GM23248 (cell line): ENCODE data around the gene ARFGAP3. TPM values are rescaled to one million over a fixed set of nuclear protein-coding genes. Genes with fewer than 3 reads are reported as not detected.
"Not testable (repeated sequence)": the region's sequence is repeated elsewhere in the genome, so short reads cannot be mapped to it uniquely, and the experiment has no call there.

Source experiments
- DNase-seq: peaks from one replicate; pipeline ENCODE4 v3.0.0-alpha.2; 2015
- H2AFZ ChIP-seq: fragments of 200-600 bp; sonication (generic); 2 replicates; pipeline ENCODE4 v1.6.1; 2016; ENCODE audit warnings: antibody characterized with exemption
- H3F3A ChIP-seq: fragments of 200-600 bp; sonication (generic); 2 replicates; pipeline ENCODE4 v1.6.1; 2016; ENCODE audit warnings: mild to moderate bottlenecking, antibody characterized with exemption, mixed run types; ENCODE audit not compliant: insufficient read depth
- H3K27ac ChIP-seq: fragments of 200-600 bp; sonication (generic); 2 replicates; pipeline ENCODE4 v1.5.1; 2016; ENCODE audit warnings: mild to moderate bottlenecking
- H3K27me3 ChIP-seq: fragments of 200-600 bp; sonication (generic); replicated peaks from 2 replicates; pipeline ENCODE4 v1.6.1; 2016; ENCODE audit warnings: mild to moderate bottlenecking; ENCODE audit not compliant: insufficient read depth
- H3K36me3 ChIP-seq: fragments of 200-600 bp; sonication (generic); 2 replicates; pipeline ENCODE4 v1.6.1; 2016; ENCODE audit warnings: low read depth, mild to moderate bottlenecking
- H3K4me1 ChIP-seq: fragments of 200-600 bp; sonication (generic); 2 replicates; pipeline ENCODE4 v1.6.1; 2016; ENCODE audit warnings: mild to moderate bottlenecking; ENCODE audit not compliant: insufficient read depth
- H3K4me2 ChIP-seq: fragments of 200-600 bp; sonication (generic); one replicate; pipeline ENCODE4 v1.6.1; 2016; ENCODE audit warnings: mild to moderate bottlenecking; ENCODE audit not compliant: unreplicated experiment
- H3K4me3 ChIP-seq: fragments of 200-600 bp; sonication (generic); 2 replicates; pipeline ENCODE4 v1.5.1; 2016; ENCODE audit warnings: mild to moderate bottlenecking
- H3K79me2 ChIP-seq: fragments of 200-600 bp; sonication (generic); 2 replicates; pipeline ENCODE4 v1.6.1; 2016; ENCODE audit warnings: mild to moderate bottlenecking; ENCODE audit not compliant: insufficient read depth
- H3K9ac ChIP-seq: fragments of 200-600 bp; sonication (generic); 2 replicates; pipeline ENCODE4 v1.6.1; 2016; ENCODE audit warnings: mild to moderate bottlenecking
- H3K9me2 ChIP-seq: fragments of 200-600 bp; sonication (generic); 2 replicates; pipeline ENCODE4 v1.6.1; 2016; ENCODE audit warnings: mixed run types, mild to moderate bottlenecking, moderate library complexity; ENCODE audit not compliant: insufficient read depth
- H3K9me3 ChIP-seq: fragments of 200-600 bp; sonication (generic); one replicate; pipeline ENCODE4 v1.6.1; 2017; ENCODE audit warnings: low read depth
- H4K20me1 ChIP-seq: fragments of 200-600 bp; sonication (generic); 2 replicates; pipeline ENCODE4 v1.6.0; 2016; ENCODE audit not compliant: insufficient read depth
- EZH2 ChIP-seq: fragments of 200-600 bp; sonication (generic); IDR thresholded peaks from 2 replicates; pipeline ENCODE4 v1.6.1; 2018; ENCODE audit warnings: antibody characterized with exemption, mild to moderate bottlenecking; ENCODE audit not compliant: insufficient read depth, poor library complexity, severe bottlenecking
- EZH2phosphoT487 ChIP-seq: fragments of 200-600 bp; sonication (generic); IDR thresholded peaks from 2 replicates; pipeline ENCODE4 v1.6.1; 2018; ENCODE audit warnings: antibody characterized with exemption, moderate library complexity, mild to moderate bottlenecking, low read depth; ENCODE audit not compliant: insufficient read depth
- WGBS, 2 experiments: methylation state at CpG; one replicate each; pipeline ENCODE4 v1.1.6; 2015 to 2017; ENCODE audit warnings: low lambda C conversion rate in 2 of 2, low coverage in 1 of 2; ENCODE audit errors: missing lambda C conversion rate in 2 of 2; 5-methylcytosine and 5-hydroxymethylcytosine counted together
- in situ Hi-C: fragments of 300-500 bp; cut with MboI; formaldehyde crosslinking; loops from 2 replicates; pipeline ENCODE4 v1.15.0; 2020
- polyA plus RNA-seq: library from polyadenylated mRNA; unstranded; fragments of >200 nt; fragmentation: Nextera tagmentation; extraction: Ambion mirVana; gene quantifications from 2 replicates; pipeline ENCODE4 v1.2.1, GENCODE V29; 2016
- total RNA-seq: library from RNA; depleted of rRNA; stranded (reverse); fragments of >200 nt; shearing (Covaris generic); gene quantifications from 2 replicates; pipeline ENCODE4 v1.2.3, GENCODE V29; 2014

The ARFGAP3 gene
- total and polyA plus RNA-seq, 2 experiments from 2014 or later = 81.5 to 96.8 TPM

- no peaks in the 10 kb centered on the region for H3K79me2 ChIP-seq
- TF ChIP-seq EZH2phosphoT487 (no peak), EZH2 (no peak)
- 90 to 92% methylated on average over 4 to 12 of the region's 12 CpGs for WGBS, 2 experiments
- no peaks in the 10 kb centered on the region for H3K27me3 ChIP-seq
- peaks cover 6% of the 10 kb centered on the region; the same call in 1 of the 2 replicates for H3F3A ChIP-seq
- in situ Hi-C loops = no loop called here
- no peak overlapping the region for H3K9ac ChIP-seq
- H3K4me3 ChIP-seq = no peak overlapping the region
- H3K9me2 ChIP-seq = no peaks in the 10 kb centered on the region
- H3K4me1 ChIP-seq = peaks cover 14% of the 10 kb centered on the region
- no peaks in the 10 kb centered on the region for H3K9me3 ChIP-seq
- no peak for DNase-seq
- no peaks in the 10 kb centered on the region for H3K36me3 ChIP-seq
- no peak overlapping the region for H3K4me2 ChIP-seq
- H4K20me1 ChIP-seq = no peaks in the 10 kb centered on the region
- H3K27ac ChIP-seq = no peak overlapping the region
- H2AFZ ChIP-seq = no peak overlapping the region
These were observed 69.1 kb downstream of the ARFGAP3 start for GRCh38 chr22:42788021-42788420.

GRCh38 chr22:42787357-42787736 is 69.7 kb downstream of the ARFGAP3 start:
- Histone ChIP-seq H3K27ac (no peak overlapping the region), H3K36me3 (no peaks in the 10 kb centered on the region), H3K79me2 (no peaks in the 10 kb centered on the region), H3K4me2 (no peak overlapping the region), H3K9me3 (no peaks in the 10 kb centered on the region), H3K9me2 (no peaks in the 10 kb centered on the region), H3K9ac (no peak overlapping the region), H2AFZ (no peak overlapping the region), H3K4me3 (no peak overlapping the region), H3K27me3 (no peaks in the 10 kb centered on the region), H3K4me1 (peaks cover 14% of the 10 kb centered on the region), H4K20me1 (no peaks in the 10 kb centered on the region), H3F3A (peaks cover 6% of the 10 kb centered on the region; the same call in 1 of the 2 replicates)
- no peak for DNase-seq
- WGBS, 2 experiments = 94% methylated on average over 14 of the region's 14 CpGs
- TF ChIP-seq EZH2 = no peak
- TF ChIP-seq EZH2phosphoT487 = no peak
- in situ Hi-C loops = no loop called here

- WGBS, 2 experiments = 91 to 92% methylated on average over 16 of the region's 16 CpGs
- TF ChIP-seq EZH2 (no peak), EZH2phosphoT487 (no peak)
These were observed 70.3 kb downstream of the ARFGAP3 start for GRCh38 chr22:42786606-42787356.

GRCh38 chr22:42785706-42786499 is 71.2 kb downstream of the ARFGAP3 start:
- H3K4me3 ChIP-seq = no peak overlapping the region
- no peaks in the 10 kb centered on the region for H3K27me3 ChIP-seq
- no peaks in the 10 kb centered on the region for H3K36me3 ChIP-seq
- no peaks in the 10 kb centered on the region for H4K20me1 ChIP-seq
- whole genome bisulfite sequencing, 2 experiments = 90 to 92% methylated on average over 20 of the region's 20 CpGs
- in situ Hi-C loops = no loop called here
- H3K4me2 ChIP-seq = no peak overlapping the region
- peaks cover 4% of the 10 kb centered on the region; the same call in 1 of the 2 replicates for H3K4me1 ChIP-seq
- H3K27ac ChIP-seq = no peak overlapping the region
- TF ChIP-seq EZH2phosphoT487 (no peak), EZH2 (no peak)
- peaks cover 4% of the 10 kb centered on the region; the same call in 1 of the 2 replicates for H3F3A ChIP-seq
- H2AFZ ChIP-seq = no peak overlapping the region
- no peak for DNase-seq
- H3K79me2 ChIP-seq = no peaks in the 10 kb centered on the region
- no peaks in the 10 kb centered on the region for H3K9me3 ChIP-seq
- no peak overlapping the region for H3K9ac ChIP-seq
- no peaks in the 10 kb centered on the region for H3K9me2 ChIP-seq

More at GRCh38 chr22:42786606-42787356, 70.3 kb downstream of the ARFGAP3 start:
- no peak overlapping the region for H3K4me2 ChIP-seq
- H3K36me3 ChIP-seq = no peaks in the 10 kb centered on the region
- no peak overlapping the region for H3K27ac ChIP-seq
- H3F3A ChIP-seq = peaks cover 6% of the 10 kb centered on the region; the same call in 1 of the 2 replicates
- no peaks in the 10 kb centered on the region for H3K9me2 ChIP-seq
- H3K4me1 ChIP-seq = peaks cover 11% of the 10 kb centered on the region
- no peaks in the 10 kb centered on the region for H4K20me1 ChIP-seq
- in situ Hi-C loops = no loop called here
- no peaks in the 10 kb centered on the region for H3K79me2 ChIP-seq
- H3K9ac ChIP-seq = no peak overlapping the region
- H3K4me3 ChIP-seq = no peak overlapping the region
- no peak overlapping the region for H2AFZ ChIP-seq
- DNase-seq = no peak
- no peaks in the 10 kb centered on the region for H3K9me3 ChIP-seq
- H3K27me3 ChIP-seq = no peaks in the 10 kb centered on the region

GRCh38 chr22:42782306-42782705 is 74.8 kb downstream of the ARFGAP3 start:
- H3K4me1 ChIP-seq, H3F3A ChIP-seq, H3K36me3 ChIP-seq, H3K4me3 ChIP-seq, H3K9ac ChIP-seq, H3K27ac ChIP-seq, H3K4me2 ChIP-seq, H2AFZ ChIP-seq, H4K20me1 ChIP-seq, in situ Hi-C loops, H3K27me3 ChIP-seq, DNase-seq, H3K9me2 ChIP-seq, H3K79me2 ChIP-seq, H3K9me3 ChIP-seq: not testable (repeated sequence)
- WGBS, 2 experiments = 90 to 92% methylated on average over 8 to 9 of the region's 9 CpGs
